IMR-90 (cell line): ENCODE data around the gene MT1E. TPM values are rescaled to one million over a fixed set of nuclear protein-coding genes. Genes with fewer than 3 reads are reported as not detected.
A peak's percentile ranks its signal among the peaks of the same experiment; 100 is the strongest.
"Not testable (repeated sequence)": the region's sequence is repeated elsewhere in the genome, so short reads cannot be mapped to it uniquely, and the experiment has no call there.

Source experiments
- ATAC-seq: fragments of 200-7000 bp; cut with Tn5 transposase; 2 replicates; pipeline ENCODE4 v1.9.1; 2020; ENCODE audit warnings: low read depth, mild to moderate bottlenecking, moderate library complexity
- BruUV-seq: library from RNA; stranded (reverse); fragments of 400-500 nt; replicated peaks from 2 replicates; lab custom pipeline; 2021; lab: Mats Ljungman, UMichigan
- CTCF ChIA-PET: fragments of 300-600 bp; formaldehyde crosslinking; extraction: SDS; loops from one replicate; lab custom pipeline; 2021; ENCODE audit warnings: antibody characterized with exemption; lab: Yijun Ruan, JAX
- POLR2A ChIA-PET: fragments of 300-600 bp; sonication (Branson Sonifier 250); formaldehyde crosslinking; loops from one replicate; lab custom pipeline; 2022; ENCODE audit warnings: antibody characterized with exemption; ENCODE audit not compliant: unreplicated experiment; lab: Charles Lee
- DNase-seq: peaks from one replicate; pipeline ENCODE4 v3.0.0; 2013
- H2AFZ ChIP-seq: replicated peaks from 2 replicates; pipeline ENCODE3; 2013; ENCODE audit warnings: low read length, mild to moderate bottlenecking; ENCODE audit not compliant: poor library complexity
- H2AK5ac ChIP-seq: 2 replicates; pipeline ENCODE4 v1.6.1; 2013; ENCODE audit warnings: low read depth, low read length, inconsistent platforms
- H2AK9ac ChIP-seq: replicated peaks from 2 replicates; pipeline ENCODE3; 2013; ENCODE audit warnings: mild to moderate bottlenecking, low read depth, low read length, moderate library complexity; ENCODE audit not compliant: poor library complexity
- H2BK120ac ChIP-seq: 2 replicates; pipeline ENCODE4 v1.6.1; 2013; ENCODE audit warnings: low read depth, low read length, inconsistent platforms
- H2BK15ac ChIP-seq: 3 replicates; pipeline ENCODE4 v1.6.1; 2013; ENCODE audit warnings: low read depth, low read length, inconsistent platforms
- H2BK20ac ChIP-seq: 2 replicates; pipeline ENCODE4 v1.6.1; 2013; ENCODE audit warnings: low read depth, mild to moderate bottlenecking, inconsistent platforms, low read length, moderate library complexity
- H2BK5ac ChIP-seq: 2 replicates; pipeline ENCODE4 v1.6.1; 2013; ENCODE audit warnings: mild to moderate bottlenecking, low read depth, low read length, inconsistent platforms; ENCODE audit not compliant: poor library complexity, severe bottlenecking
- H3K14ac ChIP-seq: replicated peaks from 2 replicates; pipeline ENCODE4 v1.6.1; 2013; ENCODE audit warnings: low read depth, low read length, inconsistent platforms
- H3K18ac ChIP-seq: 2 replicates; pipeline ENCODE4 v1.6.1; 2013; ENCODE audit warnings: low read depth, low read length, control low read depth
- H3K23ac ChIP-seq: 2 replicates; pipeline ENCODE4 v1.6.1; 2013; ENCODE audit warnings: low read depth, low read length, inconsistent platforms
- H3K27ac ChIP-seq: 2 replicates; pipeline ENCODE4 v1.5.1; 2013; ENCODE audit warnings: mild to moderate bottlenecking, control low read depth, low read length; ENCODE audit not compliant: insufficient read depth
- H3K27me3 ChIP-seq: 2 replicates; pipeline ENCODE4 v1.6.1; 2013; ENCODE audit warnings: low read length; ENCODE audit not compliant: control insufficient read depth, insufficient read depth
- H3K36me3 ChIP-seq: 2 replicates; pipeline ENCODE4 v1.6.1; 2013; ENCODE audit warnings: low read length, mixed read lengths; ENCODE audit not compliant: control insufficient read depth, insufficient read depth
- H3K4ac ChIP-seq: 2 replicates; pipeline ENCODE4 v1.6.1; 2013; ENCODE audit warnings: low read depth, low read length, inconsistent platforms
- H3K4me1 ChIP-seq: 2 replicates; pipeline ENCODE4 v1.6.1; 2013; ENCODE audit warnings: low read length, mixed read lengths; ENCODE audit not compliant: control insufficient read depth, insufficient read depth
- H3K4me2 ChIP-seq: 2 replicates; pipeline ENCODE4 v1.6.1; 2013; ENCODE audit warnings: low read depth, mild to moderate bottlenecking, control low read depth, low read length, moderate library complexity
- H3K4me3 ChIP-seq: 2 replicates; pipeline ENCODE4 v1.5.1; 2013; ENCODE audit warnings: low read depth, mild to moderate bottlenecking, control low read depth, low read length, moderate library complexity; ENCODE audit not compliant: insufficient read depth
- H3K56ac ChIP-seq: 2 replicates; pipeline ENCODE4 v1.6.1; 2013; ENCODE audit warnings: low read length, inconsistent platforms; ENCODE audit not compliant: insufficient read depth; ENCODE audit errors: extremely low read depth
- H3K79me1 ChIP-seq, 2 experiments: 2 replicates each; pipeline ENCODE4 v1.6.1; 2013; ENCODE audit warnings: low read length in 2 of 2, inconsistent platforms in 1 of 2, low read depth in 1 of 2
- H3K9ac ChIP-seq: 2 replicates; pipeline ENCODE4 v1.6.1; 2013; ENCODE audit warnings: low read depth, low read length, control low read depth
- H3K9me1 ChIP-seq: 2 replicates; pipeline ENCODE4 v1.6.1; 2013; ENCODE audit warnings: low read length, inconsistent platforms; ENCODE audit not compliant: insufficient read depth
- H3K9me3 ChIP-seq: 2 replicates; pipeline ENCODE4 v1.6.1; 2013; ENCODE audit warnings: low read length; ENCODE audit not compliant: control insufficient read depth, insufficient read depth
- H4K20me1 ChIP-seq: 2 replicates; pipeline ENCODE4 v1.6.1; 2013; ENCODE audit warnings: low read length, inconsistent platforms; ENCODE audit not compliant: insufficient read depth
- H4K5ac ChIP-seq: 2 replicates; pipeline ENCODE4 v1.6.1; 2013; ENCODE audit warnings: mild to moderate bottlenecking, low read depth, low read length, control low read depth
- H4K8ac ChIP-seq, 2 experiments: 2 replicates each; pipeline ENCODE4 v1.6.1; 2013; ENCODE audit warnings: low read depth in 2 of 2, low read length in 2 of 2, control low read depth in 1 of 2, inconsistent platforms in 1 of 2
- H4K91ac ChIP-seq: 2 replicates; pipeline ENCODE4 v1.6.1; 2013; ENCODE audit warnings: low read depth, low read length, inconsistent platforms; ENCODE audit not compliant: insufficient read depth
- CEBPB ChIP-seq: IDR thresholded peaks from 2 replicates; pipeline ENCODE4 v1.6.1; 2012; ENCODE audit warnings: low read depth, low read length, improper control_type of control experiment
- WGBS, 2 experiments: methylation state at CpG; one replicate each; pipeline versions ENCODE4 v1.1.5 to v1.1.7; 2013; ENCODE audit warnings: missing lambda C conversion rate in 2 of 2; ENCODE audit not compliant: insufficient read length in 1 of 2; ENCODE audit errors: extremely low coverage in 2 of 2; 5-methylcytosine and 5-hydroxymethylcytosine counted together
- dilution Hi-C: fragments of 300-500 bp; cut with HindIII; formaldehyde crosslinking; loops from one replicate; pipeline ENCODE4 v1.14.3; 2018; ENCODE audit warnings: low sequenced_read_pairs; ENCODE audit not compliant: unreplicated experiment
- in situ Hi-C: fragments of 300-500 bp; cut with MboI; formaldehyde crosslinking; loops from 3 replicates; pipeline ENCODE4 v1.14.3; 2019; ENCODE audit warnings: low sequenced_read_pairs, inconsistent platforms, mixed read lengths
- intact Hi-C: fragments of 100-400 bp; cut with micrococcal nuclease; formaldehyde crosslinking; loops from 2 replicates; pipeline ENCODE4 v1.10.0; 2022
- polyA plus RNA-seq, 3 experiments: library from polyadenylated mRNA; depleted of rRNA; stranded (reverse); fragments of >200 nt; gene quantifications; 2 replicates each; pipeline ENCODE4 v1.2.3, GENCODE V29; 2012; ENCODE audit warnings: low replicate concordance in 1 of 3
- total RNA-seq: library from RNA; depleted of rRNA; stranded (reverse); fragments of >200 nt; gene quantifications from 2 replicates; pipeline ENCODE4 v1.2.3, GENCODE V29; 2012

The MT1E gene
- total and polyA plus RNA-seq, 2 of the 4 experiments (the other 2 are of a cell fraction) = 137 to 821 TPM

DNA sequence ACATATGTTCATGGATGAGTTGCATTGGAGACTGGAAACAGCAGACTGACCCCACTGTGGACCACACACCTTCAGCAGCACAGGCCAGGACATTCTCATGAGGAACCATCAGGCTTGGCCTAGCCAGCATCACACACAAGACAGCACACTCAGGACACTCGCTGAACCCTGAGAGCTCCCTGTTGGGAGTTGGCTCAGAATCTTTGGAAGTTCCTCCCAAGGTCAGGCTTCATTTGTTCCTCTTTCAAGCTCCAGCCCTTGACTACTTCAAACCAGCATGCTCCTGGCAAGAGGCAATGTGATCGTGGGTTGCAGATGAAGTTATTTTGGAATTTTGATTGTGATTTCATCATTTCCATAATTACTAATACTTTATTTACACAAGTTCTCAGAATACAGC is 46.1 kb downstream of the MT1E start:
- H3K9me1 ChIP-seq, H2BK15ac ChIP-seq, ATAC-seq, H2BK5ac ChIP-seq, H4K91ac ChIP-seq, H4K20me1 ChIP-seq, H3K18ac ChIP-seq, H4K5ac ChIP-seq, H3K4ac ChIP-seq, H3K56ac ChIP-seq, H3K27ac ChIP-seq, H3K79me1 ChIP-seq, BruUV-seq, dilution Hi-C loops, H2AFZ ChIP-seq, H3K14ac ChIP-seq, H3K9me3 ChIP-seq, intact Hi-C loops, H2BK20ac ChIP-seq, H3K9ac ChIP-seq, H3K23ac ChIP-seq, H2BK120ac ChIP-seq, POLR2A ChIA-PET, H3K4me3 ChIP-seq, H3K36me3 ChIP-seq, H3K4me2 ChIP-seq, H4K8ac ChIP-seq, H2AK9ac ChIP-seq, in situ Hi-C loops: not testable (repeated sequence)
- H3K4me1 ChIP-seq = peaks cover 13% of the 10 kb centered on the region
- CTCF ChIA-PET = interaction anchor here (1.1 to 2.7 kb wide), 2 partner anchors 11 to 118 kb away, joined by 3 to 8 read pairs; partner anchors contain the start of gene MT1X
- H2AK5ac ChIP-seq = 0 out of 2 replicates have a peak overlapping the region, but pooled peaks have one; percentile 31
- peak; percentile 16; the same call in 1 of the 2 replicates for TF ChIP-seq CEBPB
- H3K27me3 ChIP-seq = peaks cover 51% of the 10 kb centered on the region
- peak; percentile 44 for DNase-seq
- WGBS, 2 experiments = no CpG with 5 or more reads among the region's 2 CpGs

DNA sequence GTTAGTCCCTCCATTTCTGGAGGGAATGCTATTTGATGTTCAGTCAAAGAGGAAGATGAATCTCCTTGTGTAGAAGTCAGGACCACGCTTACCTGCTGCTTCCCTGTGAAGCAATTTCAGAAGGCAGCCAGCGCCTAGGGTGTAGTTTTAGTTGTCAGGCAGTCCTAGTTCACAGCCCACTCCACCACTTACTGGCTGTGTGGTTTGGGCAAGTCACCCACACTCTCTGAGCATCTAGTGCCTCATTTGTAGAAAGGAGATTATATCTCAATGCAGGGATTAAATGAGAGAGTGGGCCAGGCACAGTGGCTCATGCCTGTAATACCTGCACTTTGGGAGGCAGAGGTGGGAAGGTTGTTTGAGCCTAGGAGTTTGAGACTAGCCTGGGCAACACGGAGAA is 46.6 kb downstream of the MT1E start:
- H3K36me3 ChIP-seq, ATAC-seq, H2AK9ac ChIP-seq, H4K5ac ChIP-seq, H3K56ac ChIP-seq, BruUV-seq, H4K8ac ChIP-seq, H3K18ac ChIP-seq, H3K4me3 ChIP-seq, H2AK5ac ChIP-seq, H2BK15ac ChIP-seq, H2BK120ac ChIP-seq, H2BK20ac ChIP-seq, dilution Hi-C loops, H3K23ac ChIP-seq, H3K4me2 ChIP-seq, H3K9me3 ChIP-seq, POLR2A ChIA-PET, H3K14ac ChIP-seq, H3K9me1 ChIP-seq, H3K79me1 ChIP-seq, H3K27ac ChIP-seq, in situ Hi-C loops, H2AFZ ChIP-seq, DNase-seq, H4K20me1 ChIP-seq, H4K91ac ChIP-seq, intact Hi-C loops, H3K9ac ChIP-seq: not testable (repeated sequence)
- no CpG with 5 or more reads among the region's 3 CpGs for WGBS, 2 experiments
- CTCF ChIA-PET = interaction anchor here (1.1 to 2.7 kb wide), 2 partner anchors 10 to 117 kb away, joined by 3 to 8 read pairs; partner anchors contain the start of gene MT1X
- Histone ChIP-seq H3K4me1 (peaks cover 13% of the 10 kb centered on the region), H2BK5ac (peak overlapping the region; percentile 10), H3K27me3 (peaks cover 51% of the 10 kb centered on the region), H3K4ac (0 out of 2 replicates have a peak overlapping the region, but pooled peaks have one; percentile 9)
